PC-3 (cell line): ENCODE measurements around the gene MFNG.

Experiments used
- CTCF ChIP-seq: fragments of 300-600 bp; sonication (generic); conservative IDR thresholded peaks from 2 replicates; pipeline ENCODE4 v1.5.1; 2017; ENCODE audit warnings: antibody characterized with exemption, low read depth, mild to moderate bottlenecking, low read length
- EZH2 ChIP-seq: fragments of 300-600 bp; sonication (generic); IDR thresholded peaks from one replicate; pipeline ENCODE4 v1.6.1; 2017; ENCODE audit warnings: antibody characterized with exemption, mild to moderate bottlenecking, low read length; ENCODE audit not compliant: unreplicated experiment
- EZH2phosphoT487 ChIP-seq: fragments of 300-600 bp; sonication (generic); IDR thresholded peaks from 2 replicates; pipeline ENCODE4 v1.6.1; 2018; ENCODE audit warnings: mild to moderate bottlenecking, antibody characterized with exemption, low read length, borderline replicate concordance

DNA sequence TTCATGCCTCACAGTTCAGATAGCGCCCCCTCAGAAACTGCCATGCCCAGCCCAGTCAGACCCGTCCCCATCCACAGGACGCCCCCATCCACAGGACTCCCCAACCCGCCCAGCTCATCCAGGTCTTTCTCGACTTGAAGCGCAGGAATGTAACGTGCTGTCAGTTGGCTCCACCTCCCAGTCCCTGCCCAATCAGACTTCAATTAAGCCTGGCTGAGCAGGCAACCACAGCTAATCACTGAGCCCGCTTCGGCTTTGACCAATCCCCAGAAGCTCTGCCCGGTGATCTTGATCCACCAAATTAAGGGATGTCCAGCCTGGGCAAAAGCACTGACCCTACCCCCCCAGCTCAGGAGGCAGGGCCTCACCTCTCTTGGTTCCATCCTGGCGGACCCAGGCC, 10.5 kb upstream of the MFNG start:
- no peak for TF ChIP-seq EZH2
- no peak for TF ChIP-seq CTCF
- no peak for TF ChIP-seq EZH2phosphoT487
